A673 (cell line): ENCODE measurements around the gene TMBIM4. TPM values are rescaled to one million over a fixed set of nuclear protein-coding genes. Genes with fewer than 3 reads are reported as not detected.

ENCODE experiments used
- BruUV-seq: library from RNA; stranded (reverse); fragments of 400-500 nt; replicated peaks from 2 replicates; lab custom pipeline; 2021; lab: Mats Ljungman, UMichigan
- CTCF ChIA-PET: fragments of 300-600 bp; sonication (Branson Sonifier 250); formaldehyde crosslinking; loops from one replicate; lab custom pipeline; 2022; ENCODE audit warnings: antibody characterized with exemption; lab: Charles Lee
- POLR2A ChIA-PET: fragments of 300-600 bp; sonication (Branson Sonifier 250); formaldehyde crosslinking; loops from one replicate; lab custom pipeline; 2022; ENCODE audit warnings: antibody characterized with exemption; ENCODE audit not compliant: low non-redundant PET; lab: Charles Lee
- DNase-seq: peaks from one replicate; pipeline ENCODE4 v3.0.0-alpha.2; 2015; ENCODE audit warnings: low spot score
- H3K27ac ChIP-seq: fragments of 200-600 bp; sonication (generic); 2 replicates; pipeline ENCODE4 v1.5.1; 2016; ENCODE audit warnings: mixed run types, low read depth, mild to moderate bottlenecking, mixed read lengths, antibody characterized with exemption, low read length; ENCODE audit not compliant: poor library complexity, severe bottlenecking
- H3K27me3 ChIP-seq: fragments of 200-600 bp; sonication (generic); replicated peaks from 2 replicates; pipeline ENCODE4 v1.6.1; 2017; ENCODE audit warnings: mixed run types, low read depth, mild to moderate bottlenecking, mixed read lengths, antibody characterized with exemption, low read length; ENCODE audit not compliant: insufficient read depth, poor library complexity
- H3K36me3 ChIP-seq: fragments of 200-600 bp; sonication (generic); 2 replicates; pipeline ENCODE4 v1.6.1; 2016; ENCODE audit warnings: mixed run types, mild to moderate bottlenecking, mixed read lengths, antibody characterized with exemption, low read length; ENCODE audit not compliant: insufficient read depth, poor library complexity, severe bottlenecking
- H3K4me1 ChIP-seq: fragments of 200-600 bp; sonication (generic); 2 replicates; pipeline ENCODE4 v1.6.1; 2017; ENCODE audit warnings: mixed run types, mild to moderate bottlenecking, mixed read lengths, antibody characterized with exemption, low read length; ENCODE audit not compliant: insufficient read depth, poor library complexity, severe bottlenecking
- H3K4me3 ChIP-seq: fragments of 200-600 bp; sonication (generic); 2 replicates; pipeline ENCODE4 v1.5.1; 2016; ENCODE audit warnings: low read depth, mixed run types, mild to moderate bottlenecking, mixed read lengths, low read length; ENCODE audit not compliant: poor library complexity, severe bottlenecking
- H3K9me3 ChIP-seq: fragments of 200-600 bp; sonication (generic); 2 replicates; pipeline ENCODE4 v1.6.1; 2016; ENCODE audit warnings: mixed run types, low read depth, mild to moderate bottlenecking, mixed read lengths, antibody characterized with exemption, low read length; ENCODE audit not compliant: poor library complexity, severe bottlenecking
- EZH2 ChIP-seq: fragments of 200-600 bp; sonication (generic); IDR thresholded peaks from 2 replicates; pipeline ENCODE4 v1.6.1; 2017; ENCODE audit warnings: borderline replicate concordance, low read depth, mild to moderate bottlenecking, mixed read lengths, antibody characterized with exemption, low read length; ENCODE audit not compliant: poor library complexity, severe bottlenecking
- intact Hi-C: fragments of 100-400 bp; cut with micrococcal nuclease; formaldehyde crosslinking; loops from one replicate; pipeline ENCODE4 v1.10.0; 2022; ENCODE audit not compliant: unreplicated experiment
- total RNA-seq: library from RNA; stranded (reverse); gene quantifications from 2 replicates; pipeline ENCODE4 v1.2.3, GENCODE V29; 2021
- TF ChIP-seq, protein P1 (sequence below): fragments of 300-800, 200-600 bp; sonication (generic); conservative IDR thresholded peaks from 2 replicates; pipeline ENCODE4 v1.5.1; 2017; ENCODE audit warnings: low read depth, mild to moderate bottlenecking, antibody characterized with exemption, low read length, moderate library complexity, mixed read lengths

TMBIM4 gene
- total RNA-seq, 1 experiment from 2014 or later: 62.1 TPM

DNA sequence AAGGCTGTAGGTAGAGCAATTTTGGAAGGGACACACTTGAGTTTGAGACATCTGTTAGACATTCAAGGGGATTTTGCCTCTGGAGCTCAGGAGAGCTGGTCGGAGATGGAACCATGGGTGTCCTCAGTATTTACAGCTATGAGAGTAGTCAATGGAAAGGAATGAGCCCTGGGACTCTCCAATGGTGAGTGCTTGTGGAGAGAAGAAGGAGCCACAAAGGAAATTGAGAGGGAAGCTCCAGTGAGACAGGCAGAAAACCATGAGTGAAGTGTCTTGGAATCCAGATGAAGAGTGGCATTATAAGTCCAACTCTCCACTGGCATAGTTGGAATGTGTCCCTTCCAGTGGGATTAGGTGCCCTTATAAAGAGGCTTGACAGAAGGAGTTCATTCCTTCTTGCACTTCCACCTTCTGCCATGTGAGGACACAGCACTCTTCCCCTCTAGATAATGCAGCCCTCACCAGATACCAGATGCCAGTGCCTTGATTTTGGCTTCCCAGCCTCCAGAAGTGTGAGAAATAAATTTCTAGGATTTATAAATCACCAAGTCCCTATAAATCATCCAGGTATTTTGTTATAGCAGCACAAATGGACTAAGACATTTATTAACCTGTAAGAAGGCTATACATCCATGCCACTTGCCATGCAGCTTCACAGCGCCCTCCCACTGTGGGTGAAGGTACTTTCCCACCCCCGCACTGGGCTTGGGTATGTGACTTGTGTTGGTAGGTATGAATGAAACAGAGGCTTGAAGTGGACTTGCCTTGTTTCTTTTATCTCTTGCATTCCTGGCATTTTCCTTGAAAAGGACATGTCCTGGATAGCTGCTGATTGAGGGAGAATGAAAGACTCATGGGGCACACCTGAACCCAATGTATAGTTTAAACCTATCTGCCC, 66.5 kb downstream of the TMBIM4 start:
- no TSS peak for BruUV-seq

GRCh38 chr12:66092559-66093269, 77.1 kb downstream of the TMBIM4 start:
- DNase-seq: peak; percentile 93
- H3K36me3 ChIP-seq: no peaks in the 10 kb centered on the region
- H3K27ac ChIP-seq: peak overlapping the region; percentile 72
- peaks cover 26% of the 10 kb centered on the region for H3K4me1 ChIP-seq
- H3K27me3 ChIP-seq: no peaks in the 10 kb centered on the region
- BruUV-seq: TSS peak; percentile 99
- intact Hi-C loops: no loop called here
- POLR2A ChIA-PET: no interaction called here
- H3K9me3 ChIP-seq: no peaks in the 10 kb centered on the region
- CTCF ChIA-PET: no interaction called here
- no peak for TF ChIP-seq EZH2
- TF ChIP-seq, protein P1, sequence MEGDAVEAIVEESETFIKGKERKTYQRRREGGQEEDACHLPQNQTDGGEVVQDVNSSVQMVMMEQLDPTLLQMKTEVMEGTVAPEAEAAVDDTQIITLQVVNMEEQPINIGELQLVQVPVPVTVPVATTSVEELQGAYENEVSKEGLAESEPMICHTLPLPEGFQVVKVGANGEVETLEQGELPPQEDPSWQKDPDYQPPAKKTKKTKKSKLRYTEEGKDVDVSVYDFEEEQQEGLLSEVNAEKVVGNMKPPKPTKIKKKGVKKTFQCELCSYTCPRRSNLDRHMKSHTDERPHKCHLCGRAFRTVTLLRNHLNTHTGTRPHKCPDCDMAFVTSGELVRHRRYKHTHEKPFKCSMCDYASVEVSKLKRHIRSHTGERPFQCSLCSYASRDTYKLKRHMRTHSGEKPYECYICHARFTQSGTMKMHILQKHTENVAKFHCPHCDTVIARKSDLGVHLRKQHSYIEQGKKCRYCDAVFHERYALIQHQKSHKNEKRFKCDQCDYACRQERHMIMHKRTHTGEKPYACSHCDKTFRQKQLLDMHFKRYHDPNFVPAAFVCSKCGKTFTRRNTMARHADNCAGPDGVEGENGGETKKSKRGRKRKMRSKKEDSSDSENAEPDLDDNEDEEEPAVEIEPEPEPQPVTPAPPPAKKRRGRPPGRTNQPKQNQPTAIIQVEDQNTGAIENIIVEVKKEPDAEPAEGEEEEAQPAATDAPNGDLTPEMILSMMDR: no peak
- H3K4me3 ChIP-seq: no peak overlapping the region

More for the DNA sequence above, 66.5 kb downstream of the TMBIM4 start:
- no peak overlapping the region for H3K4me3 ChIP-seq
- ChIA-PET CTCF (interaction anchor here (0.7 kb wide), 1 partner anchor 135 kb away, joined by 7 read pairs; no protein-coding TSS in a partner anchor), POLR2A (interaction anchor here (0.7 kb wide), 1 partner anchor 20 kb away, joined by 3 read pairs; no protein-coding TSS in a partner anchor)
- H3K27me3 ChIP-seq: no peaks in the 10 kb centered on the region
- no peaks in the 10 kb centered on the region for H3K9me3 ChIP-seq
- H3K36me3 ChIP-seq: no peaks in the 10 kb centered on the region
- DNase-seq: no peak
- no peak for TF ChIP-seq EZH2
- TF ChIP-seq, protein P1: peak; percentile 39; the same call in 1 of the 2 replicates
- H3K27ac ChIP-seq: no peak overlapping the region
- H3K4me1 ChIP-seq: peaks cover 39% of the 10 kb centered on the region
- intact Hi-C loops: loop anchor here (10.0 kb wide), 1 partner anchor 118 kb away; no protein-coding TSS in a partner anchor

DNA sequence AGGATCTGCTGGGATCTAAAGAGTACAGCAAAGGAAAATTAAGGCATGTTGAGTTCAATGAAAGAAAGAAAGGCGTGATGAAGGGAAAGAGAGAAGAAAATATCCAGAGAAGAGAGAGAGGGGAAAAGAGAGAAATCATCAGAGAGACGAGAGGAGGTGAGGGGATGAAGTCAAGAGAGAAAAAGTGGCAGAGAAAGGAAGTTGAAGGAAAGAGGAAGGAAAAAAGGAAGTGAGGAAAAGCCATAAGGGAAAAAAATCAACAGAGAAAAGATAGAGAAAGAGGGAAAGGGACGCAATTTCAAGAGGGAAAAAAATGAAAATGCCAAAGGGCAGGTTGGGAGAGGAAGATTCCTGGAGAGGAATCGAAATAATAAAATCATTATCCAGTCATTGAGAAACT, 79.6 kb downstream of the TMBIM4 start:
- no TSS peak for BruUV-seq
- no peaks in the 10 kb centered on the region for H3K27me3 ChIP-seq
- no peak overlapping the region for H3K4me3 ChIP-seq
- ChIA-PET POLR2A (no interaction called here), CTCF (no interaction called here)
- peaks cover 39% of the 10 kb centered on the region for H3K4me1 ChIP-seq
- no peak for TF ChIP-seq EZH2
- TF ChIP-seq, protein P1: no peak
- H3K27ac ChIP-seq: no peak overlapping the region
- intact Hi-C loops: no loop called here
- H3K9me3 ChIP-seq: no peaks in the 10 kb centered on the region
- no peaks in the 10 kb centered on the region for H3K36me3 ChIP-seq
- no peak for DNase-seq
